ENCODE data around the gene EDDM13. TPM values are rescaled to one million over a fixed set of nuclear protein-coding genes. Genes with fewer than 3 reads are reported as not detected.

Gene EDDM13
- total RNA-seq, 2 experiments from 2014 or later = not detected

- ChIA-PET CTCF (no interaction called here), POLR2A (no interaction called here)
- Histone ChIP-seq H3K4me3 (ENCODE audit: low read length) (no peak overlapping the region), H3K4me1 (ENCODE audit: insufficient read depth, low read length) (peaks cover 7% of the 10 kb centered on the region), H3K27ac (ENCODE audit: low read depth in 1 of 2, low read length in 2 of 2) (no peak overlapping the region), H3K36me3 (ENCODE audit: insufficient read depth, low read length) (peaks cover 11% of the 10 kb centered on the region), H3K9me3 (ENCODE audit: control insufficient read depth in 1 of 2, insufficient read depth in 1 of 2, low read length in 2 of 2) (no peaks in the 10 kb centered on the region), H3K27me3 (ENCODE audit: control insufficient read depth in 1 of 2, insufficient read depth in 2 of 2, low read length in 2 of 2) (no peaks in the 10 kb centered on the region)
- Mint-ChIP-seq H3K27me3 (no peaks in the 10 kb centered on the region), H3K27ac (no peak overlapping the region), H3K9me3 (no peaks in the 10 kb centered on the region), H3K4me1 (ENCODE audit: low read depth) (peaks cover 13% of the 10 kb centered on the region), H3K36me3 (ENCODE audit: low read depth) (peaks cover 63% of the 10 kb centered on the region), H3K4me3 (no peak overlapping the region)
- ATAC-seq (ENCODE audit: poor library complexity) (no peak), DNase-seq (no peak)
- intact Hi-C loops (cut with DNase I, micrococcal nuclease) = no loop called here
- TF ChIP-seq, protein P1, sequence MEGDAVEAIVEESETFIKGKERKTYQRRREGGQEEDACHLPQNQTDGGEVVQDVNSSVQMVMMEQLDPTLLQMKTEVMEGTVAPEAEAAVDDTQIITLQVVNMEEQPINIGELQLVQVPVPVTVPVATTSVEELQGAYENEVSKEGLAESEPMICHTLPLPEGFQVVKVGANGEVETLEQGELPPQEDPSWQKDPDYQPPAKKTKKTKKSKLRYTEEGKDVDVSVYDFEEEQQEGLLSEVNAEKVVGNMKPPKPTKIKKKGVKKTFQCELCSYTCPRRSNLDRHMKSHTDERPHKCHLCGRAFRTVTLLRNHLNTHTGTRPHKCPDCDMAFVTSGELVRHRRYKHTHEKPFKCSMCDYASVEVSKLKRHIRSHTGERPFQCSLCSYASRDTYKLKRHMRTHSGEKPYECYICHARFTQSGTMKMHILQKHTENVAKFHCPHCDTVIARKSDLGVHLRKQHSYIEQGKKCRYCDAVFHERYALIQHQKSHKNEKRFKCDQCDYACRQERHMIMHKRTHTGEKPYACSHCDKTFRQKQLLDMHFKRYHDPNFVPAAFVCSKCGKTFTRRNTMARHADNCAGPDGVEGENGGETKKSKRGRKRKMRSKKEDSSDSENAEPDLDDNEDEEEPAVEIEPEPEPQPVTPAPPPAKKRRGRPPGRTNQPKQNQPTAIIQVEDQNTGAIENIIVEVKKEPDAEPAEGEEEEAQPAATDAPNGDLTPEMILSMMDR (IDR thresholded peaks at IDR 0.05) = no peak
Observed at GRCh38 chr19:56297010-56297409, 24.5 kb downstream of the EDDM13 start.

GRCh38 chr19:56299688-56300087 is 27.1 kb downstream of the EDDM13 start:
- H3K27me3 Mint-ChIP-seq = no peaks in the 10 kb centered on the region
- Histone ChIP-seq H3K4me1 (ENCODE audit: insufficient read depth, low read length) (peaks cover 9% of the 10 kb centered on the region), H3K9me3 (ENCODE audit: control insufficient read depth in 1 of 2, insufficient read depth in 1 of 2, low read length in 2 of 2) (no peaks in the 10 kb centered on the region), H3K4me3 (ENCODE audit: low read length) (no peak overlapping the region), H3K27ac (ENCODE audit: low read depth in 1 of 2, low read length in 2 of 2) (no peak overlapping the region), H3K36me3 (ENCODE audit: insufficient read depth, low read length) (peaks cover 10% of the 10 kb centered on the region), H3K27me3 (ENCODE audit: control insufficient read depth in 1 of 2, insufficient read depth in 2 of 2, low read length in 2 of 2) (no peaks in the 10 kb centered on the region)
- H3K4me1 Mint-ChIP-seq (ENCODE audit: low read depth) = peaks cover 23% of the 10 kb centered on the region
- no peaks in the 10 kb centered on the region for H3K9me3 Mint-ChIP-seq
- ChIA-PET CTCF (no interaction called here), POLR2A (no interaction called here)
- no peak overlapping the region for H3K27ac Mint-ChIP-seq
- DNase-seq = no peak
- TF ChIP-seq, protein P1 (IDR thresholded peaks at IDR 0.05) = no peak
- intact Hi-C loops (cut with DNase I, micrococcal nuclease) = no loop called here
- peaks cover 52% of the 10 kb centered on the region for H3K36me3 Mint-ChIP-seq (ENCODE audit: low read depth)
- ATAC-seq (ENCODE audit: poor library complexity) = no peak
- H3K4me3 Mint-ChIP-seq = no peak overlapping the region

DNA sequence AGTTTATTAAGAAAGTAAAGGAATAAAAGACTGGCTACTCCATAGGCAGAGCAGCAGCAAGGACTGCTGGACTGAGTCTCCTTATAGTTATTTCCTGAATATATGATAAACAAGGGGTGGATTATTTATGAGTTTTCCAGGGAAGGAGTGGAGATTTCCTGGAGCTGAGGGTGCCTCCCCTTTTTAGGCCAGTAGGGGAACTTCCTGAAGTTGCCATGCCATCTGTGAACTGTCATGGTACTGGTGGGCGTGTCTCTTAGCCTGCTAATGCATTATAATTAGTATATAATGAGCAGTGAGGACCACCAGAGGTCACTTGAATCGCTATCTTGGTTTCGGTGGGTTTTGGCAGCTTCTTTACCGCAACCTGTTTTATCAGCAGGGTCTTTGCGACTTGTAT is 28.6 kb downstream of the EDDM13 start:
- no peak overlapping the region for H3K4me3 Mint-ChIP-seq
- peak overlapping the region; percentile 10 for H3K27ac Mint-ChIP-seq
- peaks cover 51% of the 10 kb centered on the region for H3K36me3 Mint-ChIP-seq (ENCODE audit: low read depth)
- Histone ChIP-seq H3K4me1 (ENCODE audit: insufficient read depth, low read length) (peaks cover 9% of the 10 kb centered on the region), H3K27ac (ENCODE audit: low read depth in 1 of 2, low read length in 2 of 2) (no peak overlapping the region), H3K27me3 (ENCODE audit: control insufficient read depth in 1 of 2, insufficient read depth in 2 of 2, low read length in 2 of 2) (no peaks in the 10 kb centered on the region), H3K9me3 (ENCODE audit: control insufficient read depth in 1 of 2, insufficient read depth in 1 of 2, low read length in 2 of 2) (no peaks in the 10 kb centered on the region), H3K36me3 (ENCODE audit: insufficient read depth, low read length) (peaks cover 14% of the 10 kb centered on the region), H3K4me3 (ENCODE audit: low read length) (no peak overlapping the region)
- no peak for ATAC-seq (ENCODE audit: poor library complexity)
- H3K27me3 Mint-ChIP-seq = no peaks in the 10 kb centered on the region
- ChIA-PET POLR2A (no interaction called here), CTCF (no interaction called here)
- H3K9me3 Mint-ChIP-seq = no peaks in the 10 kb centered on the region
- intact Hi-C loops (cut with DNase I, micrococcal nuclease) = no loop called here
- H3K4me1 Mint-ChIP-seq (ENCODE audit: low read depth) = peaks cover 23% of the 10 kb centered on the region
- no peak for DNase-seq
- TF ChIP-seq, protein P1 (IDR thresholded peaks at IDR 0.05) = no peak
